Measurements from ENCODE around the gene C16orf87.
"Not testable (repeated sequence)": the region's sequence is repeated elsewhere in the genome, so short reads cannot be mapped to it uniquely, and the experiment has no call there.

C16orf87 gene

DNA sequence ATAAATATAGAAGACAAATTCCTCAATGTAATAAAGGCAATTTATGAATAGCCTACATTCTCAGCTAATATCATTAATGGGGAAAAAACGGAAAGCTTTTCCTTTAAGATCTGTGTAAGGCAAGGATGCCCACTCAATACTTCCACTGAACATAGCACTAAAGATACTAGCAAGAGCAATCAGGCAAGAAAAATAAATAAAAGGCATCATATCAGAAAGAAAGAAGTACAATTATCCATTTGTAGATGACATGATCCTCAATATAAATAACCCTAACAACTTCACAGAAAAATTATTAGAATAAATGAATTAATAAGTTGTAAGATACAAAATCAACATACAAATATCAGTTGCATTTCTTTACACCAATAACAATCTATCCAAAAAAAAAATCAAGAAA is 37.1 kb downstream of the C16orf87 start:
- no peak for DNase-seq (ENCODE audit: low spot score)
- TF ChIP-seq, protein P1, sequence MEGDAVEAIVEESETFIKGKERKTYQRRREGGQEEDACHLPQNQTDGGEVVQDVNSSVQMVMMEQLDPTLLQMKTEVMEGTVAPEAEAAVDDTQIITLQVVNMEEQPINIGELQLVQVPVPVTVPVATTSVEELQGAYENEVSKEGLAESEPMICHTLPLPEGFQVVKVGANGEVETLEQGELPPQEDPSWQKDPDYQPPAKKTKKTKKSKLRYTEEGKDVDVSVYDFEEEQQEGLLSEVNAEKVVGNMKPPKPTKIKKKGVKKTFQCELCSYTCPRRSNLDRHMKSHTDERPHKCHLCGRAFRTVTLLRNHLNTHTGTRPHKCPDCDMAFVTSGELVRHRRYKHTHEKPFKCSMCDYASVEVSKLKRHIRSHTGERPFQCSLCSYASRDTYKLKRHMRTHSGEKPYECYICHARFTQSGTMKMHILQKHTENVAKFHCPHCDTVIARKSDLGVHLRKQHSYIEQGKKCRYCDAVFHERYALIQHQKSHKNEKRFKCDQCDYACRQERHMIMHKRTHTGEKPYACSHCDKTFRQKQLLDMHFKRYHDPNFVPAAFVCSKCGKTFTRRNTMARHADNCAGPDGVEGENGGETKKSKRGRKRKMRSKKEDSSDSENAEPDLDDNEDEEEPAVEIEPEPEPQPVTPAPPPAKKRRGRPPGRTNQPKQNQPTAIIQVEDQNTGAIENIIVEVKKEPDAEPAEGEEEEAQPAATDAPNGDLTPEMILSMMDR (IDR thresholded peaks at IDR 0.05; ENCODE audit: extremely low read depth, missing control alignments): no peak

DNA sequence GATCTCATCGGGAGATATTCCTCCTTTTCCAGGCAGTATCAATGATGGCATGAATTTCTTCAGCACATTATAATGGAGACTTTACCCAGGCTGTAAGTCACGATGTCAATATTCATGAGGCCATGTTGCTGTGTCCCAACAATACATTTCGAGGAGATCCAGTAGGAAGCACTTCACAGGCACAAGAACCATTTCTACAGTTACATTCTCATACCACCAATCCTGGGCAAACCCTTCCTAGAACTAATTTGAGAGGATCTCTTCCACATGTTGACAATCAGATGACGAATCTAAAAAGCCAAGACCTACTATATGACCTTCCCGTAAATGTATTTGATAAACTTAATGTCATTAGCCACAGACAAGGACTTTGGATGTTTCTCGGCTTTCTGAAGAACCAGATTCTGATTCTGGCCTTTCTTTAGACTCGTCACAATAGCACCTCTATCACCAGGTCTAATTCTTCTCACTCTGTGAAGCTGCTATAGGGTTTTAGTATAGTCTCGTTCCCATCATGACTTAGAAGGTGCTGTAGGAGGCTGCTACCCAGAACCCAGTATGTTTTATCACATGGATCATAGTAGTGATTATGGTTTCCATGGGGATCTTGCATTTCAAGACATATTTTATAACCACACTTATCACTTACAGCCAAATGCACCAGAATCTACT is 40.2 kb downstream of the C16orf87 start:
- DNase-seq (ENCODE audit: low spot score): no peak
- TF ChIP-seq, protein P1 (IDR thresholded peaks at IDR 0.05; ENCODE audit: extremely low read depth, missing control alignments): no peak

DNA sequence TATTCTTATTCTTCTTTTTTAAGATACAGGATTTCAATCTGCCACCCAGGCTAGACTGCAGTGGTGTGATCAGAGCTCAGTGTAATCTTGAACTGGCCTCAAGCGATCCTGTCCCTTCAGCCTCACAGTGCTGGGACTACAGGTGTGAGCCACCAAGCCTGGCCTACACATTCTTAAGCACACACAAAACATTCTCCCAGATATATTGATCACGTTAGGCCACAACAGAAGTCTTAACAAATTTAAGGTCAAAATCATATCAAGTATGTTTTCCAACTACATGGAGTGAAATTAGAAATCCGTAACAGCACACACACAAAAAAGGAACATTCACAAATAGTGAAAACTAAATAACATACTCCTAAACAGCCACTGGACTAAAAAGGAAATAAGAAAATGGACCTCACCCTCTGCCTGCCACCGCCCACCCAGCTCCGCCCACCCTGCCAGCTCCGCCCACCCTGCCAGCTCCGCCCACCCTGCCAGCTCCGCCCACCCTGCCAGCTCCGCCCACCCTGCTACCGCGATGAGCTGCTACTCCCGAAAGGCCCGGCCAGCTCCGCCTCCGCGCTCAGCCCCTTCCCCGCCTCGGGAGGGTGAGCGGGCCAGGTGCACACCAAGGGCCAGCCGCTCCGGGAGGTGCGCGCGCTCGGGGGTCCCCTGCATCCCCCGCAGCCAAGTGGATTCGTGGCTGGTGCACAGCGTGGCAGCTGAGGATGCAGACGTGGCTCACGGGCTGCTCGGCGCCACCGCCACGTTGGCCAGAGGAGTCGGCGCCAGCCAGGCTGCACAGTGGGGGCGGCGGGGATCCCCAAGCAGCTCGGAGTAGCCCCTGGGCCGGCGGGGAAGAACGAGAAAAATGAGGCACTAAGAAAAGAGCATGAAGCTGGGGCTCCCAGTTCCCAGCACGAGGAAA is 41.2 kb downstream of the C16orf87 start:
- TF ChIP-seq, protein P1 (IDR thresholded peaks at IDR 0.05; ENCODE audit: extremely low read depth, missing control alignments): no peak
- peak; percentile 87 for DNase-seq (ENCODE audit: low spot score)

DNA sequence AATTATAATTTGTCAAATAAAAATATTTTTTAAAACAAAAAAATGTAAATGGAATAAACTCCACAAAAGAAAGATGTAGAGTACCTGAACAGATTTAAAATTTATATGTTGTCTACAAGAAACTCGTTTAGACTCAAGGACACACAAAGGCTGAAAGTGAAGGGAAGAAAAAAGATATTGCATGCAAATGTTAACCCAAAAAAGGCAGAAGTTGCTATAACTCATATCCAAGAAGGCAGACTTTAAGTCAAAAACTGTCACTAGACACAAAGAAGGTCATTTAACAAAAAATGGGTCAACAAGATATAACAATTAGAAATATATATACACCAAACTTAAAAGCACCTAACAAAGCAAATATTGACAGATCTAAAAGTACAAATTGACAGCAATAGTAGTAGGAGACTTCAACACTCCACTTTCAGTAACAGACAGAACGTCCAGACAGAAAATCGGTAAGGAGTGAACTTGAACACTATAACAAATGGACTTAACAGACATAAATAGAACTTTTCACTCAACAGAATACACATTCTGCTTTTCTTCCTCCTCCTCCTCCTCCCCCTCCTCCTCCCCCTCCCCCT is 42.0 kb downstream of the C16orf87 start:
- TF ChIP-seq, protein P1 (IDR thresholded peaks at IDR 0.05; ENCODE audit: extremely low read depth, missing control alignments): no peak
- no peak for DNase-seq (ENCODE audit: low spot score)

DNA sequence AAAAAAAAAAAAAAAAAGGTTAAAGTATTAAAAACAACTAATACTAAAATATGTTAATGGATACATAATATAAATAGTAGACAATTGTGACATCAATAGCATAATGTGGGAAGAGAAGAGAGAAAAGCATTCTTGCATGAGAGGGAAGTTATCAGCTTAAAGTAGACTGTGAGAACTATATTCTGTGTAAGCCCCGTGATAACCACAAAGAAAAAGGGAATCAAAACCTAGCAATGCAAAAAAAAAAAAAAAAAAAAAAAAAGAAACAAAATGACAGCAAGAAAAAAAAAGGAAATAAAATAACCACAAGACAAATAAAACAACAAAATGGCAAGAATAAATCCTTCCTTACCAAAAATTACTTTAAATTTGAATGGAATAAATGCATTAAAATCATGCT is 43.1 kb downstream of the C16orf87 start:
- DNase-seq (ENCODE audit: low spot score): peak; percentile 68
- TF ChIP-seq, protein P1 (IDR thresholded peaks at IDR 0.05; ENCODE audit: extremely low read depth, missing control alignments): no peak

DNA sequence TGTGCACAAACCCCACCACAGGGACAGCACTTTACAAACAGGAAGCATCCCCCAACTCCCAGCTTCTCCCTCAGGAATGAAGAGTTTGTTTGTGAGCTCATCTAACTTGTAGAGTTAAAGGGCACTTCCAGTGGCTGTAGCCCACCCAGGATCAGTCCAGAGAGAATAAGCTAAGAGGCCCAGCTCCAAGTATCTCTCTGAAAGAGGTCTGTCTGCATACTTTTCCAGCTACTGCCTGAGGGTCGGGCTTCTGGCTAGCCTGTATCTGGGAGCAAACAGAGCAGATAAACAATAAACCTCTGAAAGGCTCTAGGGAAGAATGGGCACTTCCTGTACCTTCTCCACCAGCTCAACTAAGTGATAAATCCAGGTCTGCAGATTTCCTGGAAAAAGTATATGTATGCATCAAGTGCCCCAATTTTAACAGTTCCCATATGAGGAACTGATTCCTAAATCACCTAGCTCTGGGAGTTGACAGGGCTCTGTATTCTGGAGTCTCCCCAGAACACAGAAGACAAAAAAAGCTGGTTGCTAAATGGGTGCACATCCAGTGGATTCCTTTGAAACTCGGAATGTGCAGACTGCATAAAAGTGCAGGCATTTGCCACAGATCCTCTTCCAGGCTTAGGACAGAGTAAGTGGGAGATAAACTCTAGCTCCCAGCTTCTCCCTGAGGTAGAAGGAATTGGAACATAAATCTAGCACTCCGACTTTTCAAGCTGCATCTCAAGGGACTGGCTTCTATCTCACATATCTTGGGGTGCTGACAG is 45.7 kb downstream of the C16orf87 start:
- no peak for DNase-seq (ENCODE audit: low spot score)
- TF ChIP-seq, protein P1 (IDR thresholded peaks at IDR 0.05; ENCODE audit: extremely low read depth, missing control alignments): no peak

DNA sequence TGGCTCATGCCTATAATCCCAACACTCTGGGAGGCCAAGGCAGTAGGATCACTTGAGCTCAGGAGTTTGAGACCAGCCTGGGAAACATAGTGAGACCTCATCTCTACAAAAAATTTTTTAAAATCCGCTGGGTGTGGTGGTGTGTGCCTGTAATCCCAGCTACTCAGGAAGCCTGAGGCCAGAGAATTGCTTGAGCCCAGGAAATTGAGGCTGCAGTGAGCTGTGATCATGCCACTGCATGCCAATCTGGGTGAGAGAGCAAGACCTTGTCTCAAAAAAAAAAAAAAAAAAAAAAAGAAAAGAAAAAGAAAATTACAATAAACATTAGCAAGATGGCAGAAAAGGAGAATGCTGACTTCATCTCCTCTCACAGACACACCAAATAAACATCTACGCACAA is 46.4 kb downstream of the C16orf87 start:
- DNase-seq (ENCODE audit: low spot score): not testable (repeated sequence)
